Prostate gland (tissue), 2 donors: ENCODE results near the gene CCDC192.
"Not testable (repeated sequence)": the region's sequence is repeated elsewhere in the genome, so short reads cannot be mapped to it uniquely, and the experiment has no call there.

Experiments used
- CTCF ChIP-seq, 4 experiments: fragments of 200-600 bp in 2 of 4; fragments of 450-650 bp in 2 of 4; sonication (generic) in 2 of 4; IDR thresholded peaks; 1 replicate in 3 of 4; 2 replicates in 1 of 4; pipeline ENCODE4 v1.5.1; 2016 to 2019; ENCODE audit warnings: antibody characterized with exemption in 4 of 4, mild to moderate bottlenecking in 2 of 4, moderate library complexity in 2 of 4
- POLR2AphosphoS5 ChIP-seq: sonication (generic); formaldehyde crosslinking; IDR thresholded peaks from one replicate; pipeline ENCODE4 v1.6.1; 2017; ENCODE audit warnings: antibody characterized with exemption

GRCh38 chr5:127847641-127848040 lies 144.4 kb downstream of the CCDC192 start:
- TF ChIP-seq POLR2AphosphoS5; CTCF (IDR thresholded peaks at IDR 0.05): not testable (repeated sequence)
